Measurements from ENCODE around the gene EIF2AK3. TPM values are rescaled to one million over a fixed set of nuclear protein-coding genes. Genes with fewer than 3 reads are reported as not detected.

Gene EIF2AK3
- polyA plus RNA-seq, 1 donor from 2014 or later: 35.1 TPM

Other genes with a start within 250 kb of the EIF2AK3 start
- not detected for gene FOXI3, start 174.8 kb downstream of the EIF2AK3 start, polyA plus RNA-seq
- 42.7 TPM for gene RPIA, start 64.2 kb upstream of the EIF2AK3 start, polyA plus RNA-seq

All from IgD-negative memory B cell (primary cell).